Liver (tissue), 9 donors: ENCODE measurements around the gene RIT2. TPM values are rescaled to one million over a fixed set of nuclear protein-coding genes. Genes with fewer than 3 reads are reported as not detected.

Experiments
- DNase-seq: peaks from one replicate; pipeline ENCODE4 v3.0.0-alpha.2; 2017; ENCODE audit warnings: low spot score
- H3K27ac ChIP-seq, 2 donors: one replicate each; pipeline ENCODE4 v1.7.0; 2013; ENCODE audit warnings: inconsistent platforms in 2 of 2, low read length in 2 of 2, control low read depth in 1 of 2, low read depth in 1 of 2, mild to moderate bottlenecking in 1 of 2
- H3K27me3 ChIP-seq, 4 donors: one replicate each; pipeline versions ENCODE4 v1.6.1 to v1.7.0; 2013; ENCODE audit warnings: low read length in 3 of 4, inconsistent platforms in 1 of 4, mild to moderate bottlenecking in 1 of 4, moderate library complexity in 1 of 4; ENCODE audit not compliant: control insufficient read depth in 4 of 4, insufficient read depth in 4 of 4
- H3K36me3 ChIP-seq, 4 donors: one replicate each; pipeline versions ENCODE4 v1.6.1 to v1.7.0; 2013; ENCODE audit warnings: low read length in 3 of 4, mild to moderate bottlenecking in 3 of 4, low read depth in 1 of 4, moderate library complexity in 1 of 4; ENCODE audit not compliant: control insufficient read depth in 4 of 4, insufficient read depth in 3 of 4
- H3K4me1 ChIP-seq, 4 donors: one replicate each; pipeline versions ENCODE4 v1.6.1 to v1.7.0; 2013; ENCODE audit warnings: low read length in 3 of 4, mild to moderate bottlenecking in 3 of 4, moderate library complexity in 1 of 4; ENCODE audit not compliant: control insufficient read depth in 4 of 4, insufficient read depth in 4 of 4
- H3K4me3 ChIP-seq, 3 donors: one replicate each; pipeline versions ENCODE4 v1.6.1 to v1.7.0; 2013; ENCODE audit warnings: low read length in 3 of 3, control low read depth in 1 of 3, low read depth in 1 of 3, mild to moderate bottlenecking in 1 of 3
- H3K9ac ChIP-seq, 2 donors: one replicate each; pipeline ENCODE4 v1.7.0; 2013; ENCODE audit warnings: low read length in 2 of 2, mild to moderate bottlenecking in 2 of 2, moderate library complexity in 2 of 2, control low read depth in 1 of 2, low read depth in 1 of 2
- H3K9me3 ChIP-seq, 4 donors: one replicate each; pipeline versions ENCODE4 v1.6.1 to v1.7.0; 2013; ENCODE audit warnings: low read length in 3 of 4; ENCODE audit not compliant: control insufficient read depth in 4 of 4
- ATF3 ChIP-seq: IDR thresholded peaks from 2 replicates; pipeline ENCODE4 v1.6.1; 2016; ENCODE audit warnings: antibody characterized with exemption
- CTCF ChIP-seq: fragments of 150-350 bp; IDR thresholded peaks from 2 replicates; pipeline ENCODE4 v1.5.1; 2017; ENCODE audit warnings: improper control_type of control experiment, low read depth, low read length; ENCODE audit not compliant: missing input control
- EGR1 ChIP-seq, 2 donors: IDR thresholded peaks; 2 replicates each; pipeline ENCODE4 v1.6.1; 2016 to 2018; ENCODE audit warnings: antibody characterized with exemption in 2 of 2, low read depth in 2 of 2
- FOXA1 ChIP-seq: IDR thresholded peaks from 2 replicates; pipeline ENCODE4 v1.6.1; 2016; ENCODE audit warnings: antibody characterized with exemption
- GABPA ChIP-seq, 2 donors: IDR thresholded peaks in 1 of 2; conservative IDR thresholded peaks in 1 of 2; 2 replicates each; pipeline ENCODE4 v1.6.1; 2016; ENCODE audit warnings: antibody characterized with exemption in 2 of 2, mild to moderate bottlenecking in 1 of 2, moderate library complexity in 1 of 2
- HNF4A ChIP-seq, 2 donors: conservative IDR thresholded peaks; 2 replicates each; pipeline ENCODE4 v1.6.1; 2016; ENCODE audit warnings: antibody characterized with exemption in 2 of 2, mild to moderate bottlenecking in 2 of 2
- HNF4G ChIP-seq: IDR thresholded peaks from 2 replicates; pipeline ENCODE4 v1.6.1; 2016; ENCODE audit warnings: antibody characterized with exemption
- JUND ChIP-seq, 2 donors: IDR thresholded peaks; 2 replicates each; pipeline ENCODE4 v1.6.1; 2016; ENCODE audit warnings: antibody characterized with exemption in 2 of 2
- MAX ChIP-seq: IDR thresholded peaks from 2 replicates; pipeline ENCODE4 v1.6.1; 2016; ENCODE audit warnings: antibody characterized with exemption
- NR2F2 ChIP-seq: IDR thresholded peaks from 2 replicates; pipeline ENCODE4 v1.6.1; 2016; ENCODE audit warnings: antibody characterized with exemption
- RAD21 ChIP-seq, 2 donors: IDR thresholded peaks; 2 replicates each; pipeline ENCODE4 v1.6.1; 2016; ENCODE audit warnings: antibody characterized with exemption in 2 of 2, mild to moderate bottlenecking in 2 of 2
- SP1 ChIP-seq: IDR thresholded peaks from 2 replicates; pipeline ENCODE4 v1.6.1; 2018; ENCODE audit warnings: antibody characterized with exemption, mild to moderate bottlenecking
- TAF1 ChIP-seq: conservative IDR thresholded peaks from 2 replicates; pipeline ENCODE4 v1.6.1; 2016; ENCODE audit warnings: antibody characterized with exemption, mild to moderate bottlenecking
- YY1 ChIP-seq: IDR thresholded peaks from 2 replicates; pipeline ENCODE4 v1.6.1; 2016; ENCODE audit warnings: antibody characterized with exemption, mild to moderate bottlenecking
- ZBTB33 ChIP-seq: IDR thresholded peaks from 2 replicates; pipeline ENCODE4 v1.6.1; 2016; ENCODE audit warnings: antibody characterized with exemption
- WGBS: extraction: QIAGEN DNeasy Blood & Tissue Kit; methylation state at CpG from one replicate; pipeline ENCODE4 v1.1.7; 2013; 5-methylcytosine and 5-hydroxymethylcytosine counted together
- polyA plus RNA-seq, 2 donors: library from polyadenylated mRNA; stranded (reverse) in 1 of 2; unstranded in 1 of 2; fragments of 200-250 nt in 1 of 2; fragments of >200 nt in 1 of 2; fragmentation: Nextera tagmentation in 1 of 2; extraction: Ambion mirVana in 1 of 2; gene quantifications; one replicate each; pipeline versions ENCODE4 v1.2.1 to v1.2.3, GENCODE V29; 2013 to 2015
- total RNA-seq, 2 donors: library from RNA; depleted of rRNA; stranded (reverse); fragments of >200 nt; gene quantifications; one replicate each; pipeline ENCODE4 v1.2.3, GENCODE V29; 2014
- donor health status: healthy.
- donor health status: healthy.
- donor health status: healthy.
- donor health status: healthy.
- donor health status: healthy.

The RIT2 gene
- total and polyA plus RNA-seq, 4 donors = not detected

GRCh38 chr18:42937436-42937835, 178.0 kb downstream of the RIT2 start:
- Histone ChIP-seq H3K4me1 (no peaks in the 10 kb centered on the region), H3K9me3 (no peaks in the 10 kb centered on the region), H3K27me3 (no peaks in the 10 kb centered on the region), H3K27ac (no peak overlapping the region), H3K9ac (no peak overlapping the region), H3K36me3 (no peaks in the 10 kb centered on the region), H3K4me3 (no peak overlapping the region)
- TF ChIP-seq CTCF (no peak), HNF4A (conservative IDR thresholded peaks at IDR 0.05) (no peak), NR2F2 (no peak), YY1 (no peak), TAF1 (no peak), JUND (IDR thresholded peaks at IDR 0.05) (no peak), FOXA1 (no peak), SP1 (no peak), HNF4G (no peak), MAX (no peak), GABPA (IDR thresholded peaks at IDR 0.05 in 1 of 2, conservative IDR thresholded peaks at IDR 0.05 in 1 of 2) (no peak), ATF3 (no peak), EGR1 (IDR thresholded peaks at IDR 0.05; ENCODE audit: low read depth in 2 of 2) (no peak)
- DNase-seq = no peak
- 70% methylated on average over 2 of the region's 2 CpGs for WGBS

GRCh38 chr18:42936289-42936688, 179.2 kb downstream of the RIT2 start:
- Histone ChIP-seq H3K4me1 (no peaks in the 10 kb centered on the region), H3K9ac (no peak overlapping the region), H3K36me3 (no peaks in the 10 kb centered on the region), H3K27me3 (no peaks in the 10 kb centered on the region), H3K4me3 (no peak overlapping the region), H3K27ac (no peak overlapping the region), H3K9me3 (no peaks in the 10 kb centered on the region)
- no peak for DNase-seq
- WGBS = 50% methylated on average over 2 of the region's 2 CpGs
- TF ChIP-seq TAF1 (no peak), MAX (no peak), JUND (IDR thresholded peaks at IDR 0.05) (no peak), ZBTB33 (no peak), RAD21 (IDR thresholded peaks at IDR 0.05) (no peak), NR2F2 (no peak), HNF4A (conservative IDR thresholded peaks at IDR 0.05) (no peak), HNF4G (no peak), EGR1 (IDR thresholded peaks at IDR 0.05; ENCODE audit: low read depth in 2 of 2) (no peak)
